A673 (cell line): ENCODE measurements around the gene SND1.

ENCODE experiments used
- EZH2 ChIP-seq: fragments of 200-600 bp; sonication (generic); IDR thresholded peaks from 2 replicates; pipeline ENCODE4 v1.6.1; 2017; ENCODE audit warnings: borderline replicate concordance, low read depth, mild to moderate bottlenecking, mixed read lengths, antibody characterized with exemption, low read length; ENCODE audit not compliant: poor library complexity, severe bottlenecking
- TF ChIP-seq, protein P1 (sequence below): fragments of 300-800, 200-600 bp; sonication (generic); conservative IDR thresholded peaks from 2 replicates; pipeline ENCODE4 v1.5.1; 2017; ENCODE audit warnings: low read depth, mild to moderate bottlenecking, antibody characterized with exemption, low read length, moderate library complexity, mixed read lengths

DNA sequence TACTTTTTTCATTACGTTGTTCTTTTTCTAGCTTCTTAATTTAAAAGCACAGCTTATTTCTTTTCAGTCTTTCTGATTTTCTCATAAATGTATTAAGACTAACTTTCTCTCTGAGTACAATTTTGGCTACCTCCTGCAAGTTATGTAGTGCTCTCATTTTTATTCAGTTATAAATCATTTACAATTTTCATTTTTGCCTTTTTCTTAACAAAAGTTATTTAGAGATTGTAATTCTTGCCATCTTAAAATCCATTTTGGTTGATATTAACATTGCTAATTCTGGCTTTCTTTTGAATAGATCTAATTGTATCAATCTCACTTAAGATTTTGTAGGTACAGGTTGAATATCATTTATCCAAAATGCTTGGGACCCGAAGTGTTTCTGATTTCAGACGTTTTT is 476.4 kb downstream of the SND1 start:
- TF ChIP-seq, protein P1, sequence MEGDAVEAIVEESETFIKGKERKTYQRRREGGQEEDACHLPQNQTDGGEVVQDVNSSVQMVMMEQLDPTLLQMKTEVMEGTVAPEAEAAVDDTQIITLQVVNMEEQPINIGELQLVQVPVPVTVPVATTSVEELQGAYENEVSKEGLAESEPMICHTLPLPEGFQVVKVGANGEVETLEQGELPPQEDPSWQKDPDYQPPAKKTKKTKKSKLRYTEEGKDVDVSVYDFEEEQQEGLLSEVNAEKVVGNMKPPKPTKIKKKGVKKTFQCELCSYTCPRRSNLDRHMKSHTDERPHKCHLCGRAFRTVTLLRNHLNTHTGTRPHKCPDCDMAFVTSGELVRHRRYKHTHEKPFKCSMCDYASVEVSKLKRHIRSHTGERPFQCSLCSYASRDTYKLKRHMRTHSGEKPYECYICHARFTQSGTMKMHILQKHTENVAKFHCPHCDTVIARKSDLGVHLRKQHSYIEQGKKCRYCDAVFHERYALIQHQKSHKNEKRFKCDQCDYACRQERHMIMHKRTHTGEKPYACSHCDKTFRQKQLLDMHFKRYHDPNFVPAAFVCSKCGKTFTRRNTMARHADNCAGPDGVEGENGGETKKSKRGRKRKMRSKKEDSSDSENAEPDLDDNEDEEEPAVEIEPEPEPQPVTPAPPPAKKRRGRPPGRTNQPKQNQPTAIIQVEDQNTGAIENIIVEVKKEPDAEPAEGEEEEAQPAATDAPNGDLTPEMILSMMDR = no peak
- TF ChIP-seq EZH2 = no peak
